H9 (cell line): ENCODE measurements around the gene MMRN2. TPM values are rescaled to one million over a fixed set of nuclear protein-coding genes. Genes with fewer than 3 reads are reported as not detected.

Experiments
- DNase-seq: peaks from one replicate; pipeline ENCODE4 v3.0.0-alpha.2; 2017
- H2AFZ ChIP-seq: one replicate; pipeline ENCODE4 v1.6.1; 2013; ENCODE audit warnings: mild to moderate bottlenecking, low read length, control low read depth, moderate library complexity
- H2AK5ac ChIP-seq: 2 replicates; pipeline ENCODE4 v1.6.1; 2013; ENCODE audit warnings: low read length, control low read depth, mixed read lengths; ENCODE audit not compliant: insufficient read length
- H2BK120ac ChIP-seq: one replicate; pipeline ENCODE4 v1.6.1; 2013; ENCODE audit warnings: low read depth, mild to moderate bottlenecking, low read length, control low read depth, inconsistent platforms; ENCODE audit not compliant: poor library complexity, severe bottlenecking
- H2BK12ac ChIP-seq: 2 replicates; pipeline ENCODE4 v1.6.1; 2013; ENCODE audit warnings: low read length, control low read depth, mixed read lengths, low read depth; ENCODE audit not compliant: insufficient read length
- H2BK15ac ChIP-seq: 2 replicates; pipeline ENCODE4 v1.6.1; 2013; ENCODE audit warnings: low read depth, low read length, control low read depth
- H2BK20ac ChIP-seq: one replicate; pipeline ENCODE4 v1.6.1; 2013; ENCODE audit warnings: low read depth, mild to moderate bottlenecking, low read length, control low read depth, inconsistent platforms; ENCODE audit not compliant: poor library complexity, severe bottlenecking
- H2BK5ac ChIP-seq: 2 replicates; pipeline ENCODE4 v1.6.1; 2013; ENCODE audit warnings: low read length, control low read depth, mixed read lengths; ENCODE audit not compliant: insufficient read length
- H3K14ac ChIP-seq: 2 replicates; pipeline ENCODE4 v1.6.1; 2013; ENCODE audit warnings: low read length, control low read depth; ENCODE audit not compliant: insufficient read depth
- H3K18ac ChIP-seq: 2 replicates; pipeline ENCODE4 v1.6.1; 2013; ENCODE audit warnings: low read depth, mild to moderate bottlenecking, mixed read lengths, low read length, control low read depth; ENCODE audit not compliant: insufficient read length
- H3K23ac ChIP-seq: 2 replicates; pipeline ENCODE4 v1.6.1; 2013; ENCODE audit warnings: low read length, control low read depth, mixed read lengths, low read depth; ENCODE audit not compliant: insufficient read length
- H3K23me2 ChIP-seq: 2 replicates; pipeline ENCODE4 v1.6.1; 2013; ENCODE audit warnings: low read depth, mild to moderate bottlenecking, mixed read lengths, low read length, control low read depth; ENCODE audit not compliant: insufficient read length, poor library complexity, severe bottlenecking
- H3K27ac ChIP-seq: 2 replicates; pipeline ENCODE4 v1.5.1; 2013; ENCODE audit warnings: low read length, control low read depth, mixed read lengths, low read depth; ENCODE audit not compliant: insufficient read length
- H3K27me3 ChIP-seq: 2 replicates; pipeline ENCODE4 v1.6.1; 2013; ENCODE audit warnings: low read length, control low read depth, inconsistent platforms; ENCODE audit not compliant: insufficient read depth
- H3K4ac ChIP-seq: 2 replicates; pipeline ENCODE4 v1.6.1; 2013; ENCODE audit warnings: low read depth, mild to moderate bottlenecking, control low read depth, inconsistent platforms, low read length, moderate library complexity
- H3K4me1 ChIP-seq: 2 replicates; pipeline ENCODE4 v1.6.1; 2013; ENCODE audit warnings: low read length, control low read depth, inconsistent platforms; ENCODE audit not compliant: insufficient read depth
- H3K4me2 ChIP-seq: 2 replicates; pipeline ENCODE4 v1.6.1; 2013; ENCODE audit warnings: low read length, control low read depth, mixed read lengths; ENCODE audit not compliant: insufficient read length, insufficient read depth
- H3K56ac ChIP-seq: 2 replicates; pipeline ENCODE4 v1.6.1; 2013; ENCODE audit warnings: low read depth, mild to moderate bottlenecking, mixed read lengths, low read length, control low read depth; ENCODE audit not compliant: insufficient read length
- H3K79me1 ChIP-seq: 2 replicates; pipeline ENCODE4 v1.6.1; 2013; ENCODE audit warnings: low read depth, mild to moderate bottlenecking, moderate library complexity, low read length, control low read depth, inconsistent platforms; ENCODE audit not compliant: insufficient read depth, poor library complexity, severe bottlenecking
- H3K79me2 ChIP-seq: 2 replicates; pipeline ENCODE4 v1.6.1; 2013; ENCODE audit warnings: low read length, control low read depth, inconsistent platforms; ENCODE audit not compliant: insufficient read depth
- H3K9ac ChIP-seq: 2 replicates; pipeline ENCODE4 v1.6.1; 2013; ENCODE audit warnings: low read length, control low read depth, mixed read lengths; ENCODE audit not compliant: insufficient read length; ENCODE audit errors: extremely low read depth
- H3K9me3 ChIP-seq: one replicate; pipeline ENCODE4 v1.6.1; 2013; ENCODE audit warnings: low read depth, low read length, inconsistent platforms; ENCODE audit not compliant: control insufficient read depth
- H3T11ph ChIP-seq: one replicate; pipeline ENCODE4 v1.6.1; 2013; ENCODE audit warnings: mild to moderate bottlenecking, low read length, control low read depth, inconsistent platforms
- H4K20me1 ChIP-seq: one replicate; pipeline ENCODE4 v1.6.1; 2013; ENCODE audit not compliant: control insufficient read depth, insufficient read length, insufficient read depth
- H4K5ac ChIP-seq: 2 replicates; pipeline ENCODE4 v1.6.1; 2013; ENCODE audit warnings: low read depth, mild to moderate bottlenecking, mixed read lengths, low read length, control low read depth; ENCODE audit not compliant: insufficient read length
- H4K8ac ChIP-seq: replicated peaks from 2 replicates; pipeline ENCODE4 v1.6.1; 2013; ENCODE audit warnings: low read length, control low read depth, mixed read lengths, low read depth; ENCODE audit not compliant: insufficient read length
- H4K91ac ChIP-seq: 2 replicates; pipeline ENCODE4 v1.6.1; 2013; ENCODE audit warnings: low read depth, mild to moderate bottlenecking, moderate library complexity, mixed read lengths, low read length, control low read depth; ENCODE audit not compliant: insufficient read length
- H3K27ac Mint-ChIP-seq, 3 experiments: 2 replicates in 2 of 3; 3 replicates in 1 of 3; pipeline ENCODE4 v1.8.0; 2020 to 2021; ENCODE audit warnings: mixed read lengths in 3 of 3, mild to moderate bottlenecking in 1 of 3, moderate library complexity in 1 of 3
- H3K27me3 Mint-ChIP-seq: 2 replicates; pipeline ENCODE4 v1.8.0; 2021; ENCODE audit warnings: low read depth, mild to moderate bottlenecking, moderate library complexity, mixed read lengths
- H3K36me3 Mint-ChIP-seq, 3 experiments: 2 replicates in 2 of 3; 3 replicates in 1 of 3; pipeline ENCODE4 v1.8.0; 2020 to 2021; ENCODE audit warnings: low read depth in 3 of 3, mixed read lengths in 3 of 3; ENCODE audit not compliant: insufficient read depth in 1 of 3
- H3K4me1 Mint-ChIP-seq, 2 experiments: 2 replicates each; pipeline ENCODE4 v1.8.0; 2020; ENCODE audit warnings: mixed read lengths in 2 of 2
- H3K4me3 Mint-ChIP-seq, 2 experiments: 2 replicates in 1 of 2; 3 replicates in 1 of 2; pipeline ENCODE4 v1.8.0; 2020 to 2021; ENCODE audit warnings: mild to moderate bottlenecking in 2 of 2, mixed read lengths in 2 of 2, moderate library complexity in 1 of 2
- H3K9me3 Mint-ChIP-seq, 2 experiments: 2 replicates in 1 of 2; 3 replicates in 1 of 2; pipeline ENCODE4 v1.8.0; 2020; ENCODE audit warnings: mild to moderate bottlenecking in 2 of 2, mixed read lengths in 2 of 2, moderate library complexity in 1 of 2
- CTCF ChIP-seq: fragments of 200-600 bp; sonication (generic); conservative IDR thresholded peaks from 3 replicates; pipeline ENCODE4 v1.8.0; 2021; ENCODE audit warnings: antibody characterized with exemption, mild to moderate bottlenecking
- WGBS: extraction: QIAGEN DNeasy Blood & Tissue Kit; methylation state at CpG from one replicate; pipeline ENCODE4 v1.1.7; 2013; ENCODE audit warnings: missing lambda C conversion rate, low lambda C conversion rate, mixed read lengths; ENCODE audit not compliant: insufficient read length; ENCODE audit errors: extremely low coverage; 5-methylcytosine and 5-hydroxymethylcytosine counted together
- total RNA-seq: library from RNA; stranded (reverse); gene quantifications from 2 replicates; pipeline ENCODE4 v1.2.1, GENCODE V29; 2021

Gene MMRN2
- total RNA-seq, 1 experiment from 2014 or later, result 1.0 TPM

- Histone ChIP-seq H2AK5ac (no peak overlapping the region), H3K79me2 (no peaks in the 10 kb centered on the region), H4K5ac (no peak overlapping the region), H3T11ph (no peak overlapping the region), H3K18ac (no peak overlapping the region), H3K4me1 (peaks cover 2% of the 10 kb centered on the region; the same call in 1 of the 2 replicates), H3K9me3 (no peaks in the 10 kb centered on the region), H3K4ac (no peak overlapping the region), H2BK20ac (no peak overlapping the region), H4K20me1 (no peaks in the 10 kb centered on the region), H2BK120ac (no peak overlapping the region), H3K14ac (no peak overlapping the region), H3K23ac (no peak overlapping the region), H3K9ac (no peak overlapping the region), H3K4me2 (no peak overlapping the region), H2BK5ac (no peak overlapping the region), H3K23me2 (no peaks in the 10 kb centered on the region), H3K27me3 (no peaks in the 10 kb centered on the region), H3K79me1 (no peaks in the 10 kb centered on the region), H3K27ac (no peak overlapping the region), H2AFZ (no peak overlapping the region), H2BK12ac (no peak overlapping the region), H3K56ac (no peak overlapping the region), H4K91ac (no peak overlapping the region), H4K8ac (no peak overlapping the region), H2BK15ac (no peak overlapping the region)
- Mint-ChIP-seq H3K27me3 (no peaks in the 10 kb centered on the region), H3K27ac (no peak overlapping the region), H3K4me1 (peaks cover 26 to 36% of the 10 kb centered on the region in 2 experiments), H3K36me3 (no peaks in the 10 kb centered on the region), H3K9me3 (no peaks in the 10 kb centered on the region), H3K4me3 (no peak overlapping the region)
- WGBS, result no CpG with 5 or more reads among the region's 7 CpGs
- no peak for TF ChIP-seq CTCF
- no peak for DNase-seq
Measured at GRCh38 chr10:86962136-86962980, 4.9 kb upstream of the MMRN2 start.
